ENCODE data around the gene MCU.
A peak's percentile ranks its signal among the peaks of the same experiment; 100 is the strongest.
"Not testable (repeated sequence)": the region's sequence is repeated elsewhere in the genome, so short reads cannot be mapped to it uniquely, and the experiment has no call there.

Gene MCU, protein sequence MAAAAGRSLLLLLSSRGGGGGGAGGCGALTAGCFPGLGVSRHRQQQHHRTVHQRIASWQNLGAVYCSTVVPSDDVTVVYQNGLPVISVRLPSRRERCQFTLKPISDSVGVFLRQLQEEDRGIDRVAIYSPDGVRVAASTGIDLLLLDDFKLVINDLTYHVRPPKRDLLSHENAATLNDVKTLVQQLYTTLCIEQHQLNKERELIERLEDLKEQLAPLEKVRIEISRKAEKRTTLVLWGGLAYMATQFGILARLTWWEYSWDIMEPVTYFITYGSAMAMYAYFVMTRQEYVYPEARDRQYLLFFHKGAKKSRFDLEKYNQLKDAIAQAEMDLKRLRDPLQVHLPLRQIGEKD

DNA sequence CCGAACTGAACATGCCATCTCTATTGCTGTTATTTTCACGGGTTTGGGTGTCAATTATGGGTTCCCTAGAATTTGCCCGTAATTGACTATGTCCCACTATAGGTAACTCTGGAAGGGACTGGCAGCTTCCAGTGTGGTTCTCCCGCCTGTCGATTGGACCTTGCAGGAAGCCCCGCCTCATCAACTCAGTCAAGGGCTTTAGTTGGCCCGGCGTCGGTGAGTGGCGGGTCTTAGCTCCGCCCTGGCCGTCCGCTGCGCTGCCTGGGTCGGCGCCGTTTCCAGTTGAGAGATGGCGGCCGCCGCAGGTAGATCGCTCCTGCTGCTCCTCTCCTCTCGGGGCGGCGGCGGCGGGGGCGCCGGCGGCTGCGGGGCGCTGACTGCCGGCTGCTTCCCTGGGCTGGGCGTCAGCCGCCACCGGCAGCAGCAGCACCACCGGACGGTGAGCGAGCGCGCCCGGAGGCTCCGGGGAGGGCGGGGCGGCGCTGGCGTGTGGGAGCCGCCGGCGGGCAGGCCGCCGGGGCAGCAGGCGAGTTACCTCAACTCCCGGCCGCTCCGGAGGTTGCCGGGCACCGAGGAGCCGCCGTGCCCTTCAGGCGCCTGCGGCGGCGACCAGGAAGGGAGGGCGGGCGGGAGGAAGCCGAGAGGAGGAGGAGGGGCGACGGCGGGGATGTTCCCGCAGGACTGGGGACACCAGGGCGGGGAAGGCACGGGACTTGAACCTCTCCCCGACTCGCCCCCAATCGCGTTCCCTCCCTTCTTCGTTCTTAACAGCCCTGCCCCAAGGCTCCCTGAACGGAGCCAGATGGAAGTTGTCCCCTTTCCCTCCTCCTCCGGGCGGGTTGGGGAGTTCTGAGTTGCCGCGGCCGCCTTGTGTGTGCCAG lies at the start of gene MCU:
Gene MCU (plus strand): TSS at position 281 of the 881 bp plus-strand sequence. CDS start 9 bp downstream, at position 290.
- DNase-seq, result peak; percentile 88

DNA sequence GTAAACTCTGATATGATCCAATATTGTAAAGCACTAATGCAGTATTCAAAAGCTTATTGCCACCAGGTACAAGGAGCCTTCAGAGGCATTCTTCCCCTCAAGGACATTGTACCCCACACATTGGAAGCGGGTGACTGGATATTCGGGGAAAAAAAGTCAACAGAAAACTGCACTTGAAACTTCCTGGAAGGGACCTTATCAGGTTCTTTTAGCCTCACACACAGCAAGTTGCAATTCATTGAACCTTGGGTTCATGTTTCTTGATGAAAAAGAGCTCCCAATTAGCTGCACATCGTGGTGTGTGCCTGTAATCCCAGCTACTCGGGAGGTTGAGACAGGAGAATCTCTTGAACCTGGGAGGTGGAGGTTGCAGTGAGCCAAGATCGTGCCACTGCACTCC lies 49.6 kb upstream of the MCU start:
- no peak for DNase-seq

DNA sequence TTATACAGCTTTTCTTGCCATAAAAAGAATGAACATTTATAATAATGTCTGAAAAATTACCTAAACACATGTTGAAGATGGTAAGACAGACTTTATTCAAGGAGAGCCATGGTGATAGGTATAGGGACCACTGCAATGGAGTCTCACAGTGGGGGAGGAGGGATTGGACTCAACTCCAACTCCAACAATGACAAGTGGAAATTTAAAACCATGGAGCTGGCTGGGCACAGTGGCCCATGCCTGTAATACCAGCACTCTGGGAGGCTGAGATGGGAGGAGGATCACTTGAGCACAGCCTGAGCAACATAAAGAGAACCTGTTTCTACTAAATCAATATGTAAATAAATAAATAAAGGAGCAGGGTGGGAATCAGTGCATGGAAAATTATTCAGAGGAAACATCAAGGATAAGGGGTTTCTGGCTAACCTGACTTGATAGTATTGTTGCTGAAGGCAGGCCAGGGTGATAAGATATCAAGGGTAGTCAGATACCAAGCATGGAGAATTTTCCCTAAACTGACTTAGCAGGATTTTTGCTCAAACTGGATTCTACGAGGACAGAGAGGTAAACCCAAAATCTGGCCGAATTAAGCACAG lies 46.6 kb upstream of the MCU start:
- no peak for DNase-seq

DNA sequence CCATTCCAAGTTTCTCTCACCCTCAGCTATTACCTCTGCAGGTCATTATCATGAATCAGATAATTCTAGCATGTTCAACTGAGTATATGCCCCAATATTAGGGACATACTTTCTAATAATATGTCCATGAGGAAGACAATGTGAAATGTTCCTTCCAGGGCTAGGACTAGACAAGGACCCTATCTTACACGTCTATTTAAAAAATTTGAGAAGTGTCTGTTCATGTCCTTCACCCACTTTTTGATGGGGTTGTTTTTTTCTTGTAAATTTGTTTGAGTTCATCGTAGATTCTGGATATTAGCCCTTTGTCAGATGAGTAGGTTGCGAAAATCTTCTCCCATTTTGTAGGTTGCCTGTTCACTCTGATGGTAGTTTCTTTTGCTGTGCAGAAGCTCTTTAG lies 45.0 kb upstream of the MCU start:
- not testable (repeated sequence) for DNase-seq

DNA sequence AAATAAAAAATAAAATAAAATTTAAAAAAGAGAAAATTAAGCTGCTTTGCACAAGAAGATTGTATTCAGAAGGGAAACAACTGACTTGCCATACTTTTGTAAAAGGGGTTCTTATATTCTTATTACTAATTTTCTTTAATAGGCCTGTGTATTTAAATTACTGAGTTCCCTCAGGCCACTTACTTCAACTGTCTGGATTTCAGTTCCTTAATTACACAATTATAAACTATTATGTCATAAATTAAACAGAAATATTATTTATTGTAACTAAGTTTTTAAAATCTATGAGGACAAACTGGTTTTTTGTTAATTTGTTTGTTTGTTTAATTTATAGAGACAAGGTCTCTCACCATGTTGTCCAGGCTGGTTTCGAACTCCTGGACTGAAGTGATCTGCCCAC lies 43.6 kb upstream of the MCU start:
- DNase-seq, result no peak

- DNase-seq, result no peak
Measured at GRCh38 chr10:72649291-72649690, 42.7 kb upstream of the MCU start.

DNA sequence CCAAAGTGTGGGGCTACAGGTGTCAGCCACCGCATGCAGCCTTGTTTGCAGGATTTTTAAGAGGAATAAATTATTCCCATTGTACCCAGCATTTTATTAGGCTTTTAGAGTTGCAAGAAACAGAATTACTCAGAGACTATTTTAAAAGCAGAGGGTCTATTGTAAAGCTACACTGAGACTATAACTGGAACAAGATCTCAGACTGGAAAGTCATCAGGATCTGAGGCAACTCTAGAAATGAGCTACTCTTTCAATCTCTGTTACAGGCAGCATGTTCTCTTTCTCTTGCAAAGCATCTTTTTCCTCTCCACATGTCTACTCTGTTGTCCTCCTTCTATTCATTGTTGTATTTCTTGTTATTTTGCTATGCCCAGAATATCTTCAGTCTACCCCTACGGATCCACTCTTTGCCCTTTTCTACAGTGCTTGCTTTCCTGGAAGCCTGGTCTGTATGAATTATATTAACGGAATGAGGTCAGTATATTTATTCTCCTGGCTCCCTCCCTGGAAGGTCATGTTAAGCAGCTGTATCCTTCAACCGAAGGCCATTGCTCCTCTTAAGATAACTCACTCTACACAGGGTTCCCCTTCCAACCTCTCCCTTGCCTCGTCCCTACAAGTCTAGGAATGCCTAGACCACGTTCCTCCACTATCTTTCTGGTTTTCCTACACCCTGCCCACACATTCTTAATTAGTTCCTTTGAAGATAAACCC lies 38.4 kb upstream of the MCU start:
- no peak for DNase-seq

- DNase-seq, result no peak
Measured at GRCh38 chr10:72654720-72655119, 37.2 kb upstream of the MCU start.

DNA sequence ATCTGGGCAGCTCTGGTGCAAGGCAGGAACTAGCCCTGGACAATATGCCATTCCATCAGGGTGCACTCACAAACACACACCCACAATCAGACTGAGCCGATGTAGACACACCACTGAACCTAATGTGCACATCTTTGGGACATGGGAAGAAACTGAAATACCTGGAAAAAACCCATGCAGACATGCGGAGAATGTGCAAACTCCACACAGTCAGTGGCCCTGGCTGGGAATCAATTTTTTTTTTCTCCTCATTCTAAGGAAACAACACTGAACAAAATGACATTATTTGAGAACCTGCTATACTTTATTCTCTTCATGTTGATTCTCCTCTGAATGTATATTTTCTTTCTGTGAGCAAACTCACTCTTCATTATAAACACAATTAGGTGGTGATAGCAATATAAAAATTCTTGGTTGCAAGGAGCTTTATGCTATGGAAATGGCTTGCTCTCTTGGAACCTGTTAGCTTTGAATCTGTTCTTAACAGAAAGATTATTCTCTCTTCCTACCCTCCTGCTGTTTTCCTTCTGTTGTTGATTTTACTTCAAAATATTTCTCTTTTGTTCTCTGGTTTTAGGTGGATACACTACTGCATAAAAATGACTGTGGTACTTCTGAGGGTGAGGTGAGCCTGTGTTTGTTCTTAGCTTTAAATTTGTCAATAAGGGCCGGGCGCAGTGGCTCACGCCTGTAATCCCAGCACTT lies 33.1 kb upstream of the MCU start:
- no peak for DNase-seq

DNA sequence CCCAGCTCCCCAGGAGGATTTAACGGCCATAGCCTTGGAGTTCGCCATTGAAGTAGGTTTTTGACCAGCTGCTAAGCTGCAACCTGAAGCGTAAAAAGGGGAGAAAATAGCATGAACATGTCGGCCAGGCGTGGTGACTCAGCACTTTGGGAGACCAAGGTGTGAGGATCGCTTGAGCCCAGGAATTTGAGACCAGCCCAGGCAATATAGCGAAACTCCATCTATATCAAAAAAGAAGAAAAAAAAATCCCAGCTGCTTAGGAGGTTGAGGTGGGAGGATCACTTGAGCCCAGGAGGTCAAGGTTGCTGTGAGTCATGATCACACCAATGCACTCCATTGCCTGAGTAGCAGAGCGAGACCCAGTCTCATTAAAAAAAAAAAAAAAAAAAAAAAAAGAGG lies 32.2 kb upstream of the MCU start:
- DNase-seq, result no peak

- DNase-seq, result no peak
Measured at GRCh38 chr10:72660220-72660619, 31.7 kb upstream of the MCU start.

- DNase-seq, result no peak
Measured at GRCh38 chr10:72661431-72661830, 30.5 kb upstream of the MCU start.

- no peak for DNase-seq
Measured at GRCh38 chr10:72663971-72664370, 28.0 kb upstream of the MCU start.

- no peak for DNase-seq
Measured at GRCh38 chr10:72665925-72666324, 26.0 kb upstream of the MCU start.

DNA sequence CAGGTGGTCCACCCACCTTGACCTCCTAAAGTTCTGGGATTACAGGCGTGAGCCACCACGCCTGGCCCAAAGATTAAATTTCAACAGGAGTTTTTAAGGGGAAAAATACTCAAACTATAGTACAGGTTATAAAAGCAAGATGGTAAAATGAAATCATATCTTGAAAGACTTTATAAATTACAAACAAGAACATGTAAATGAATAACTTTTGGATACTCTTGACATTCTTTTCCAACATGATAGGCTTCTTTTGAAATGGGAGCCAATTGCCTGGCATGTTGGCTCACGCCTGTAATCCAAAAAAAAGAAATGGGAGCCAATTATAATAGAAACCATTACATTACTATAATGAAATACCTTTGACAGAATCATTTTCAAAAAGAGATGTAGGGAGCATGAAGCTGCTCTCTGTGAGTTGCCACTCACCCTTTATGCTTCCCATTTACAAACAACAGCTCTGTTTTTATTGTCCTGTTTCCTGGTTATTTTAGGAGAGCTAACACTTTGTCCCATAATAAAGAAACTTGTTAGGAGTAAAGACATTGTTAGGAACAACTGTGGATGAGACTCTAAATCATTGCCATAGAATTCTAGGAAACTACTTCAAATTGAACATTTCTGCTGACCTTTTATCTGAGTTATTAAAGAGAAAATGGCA lies 24.6 kb upstream of the MCU start:
- no peak for DNase-seq

GRCh38 chr10:72673280-72673679 lies 18.7 kb upstream of the MCU start:
- DNase-seq, result no peak

DNA sequence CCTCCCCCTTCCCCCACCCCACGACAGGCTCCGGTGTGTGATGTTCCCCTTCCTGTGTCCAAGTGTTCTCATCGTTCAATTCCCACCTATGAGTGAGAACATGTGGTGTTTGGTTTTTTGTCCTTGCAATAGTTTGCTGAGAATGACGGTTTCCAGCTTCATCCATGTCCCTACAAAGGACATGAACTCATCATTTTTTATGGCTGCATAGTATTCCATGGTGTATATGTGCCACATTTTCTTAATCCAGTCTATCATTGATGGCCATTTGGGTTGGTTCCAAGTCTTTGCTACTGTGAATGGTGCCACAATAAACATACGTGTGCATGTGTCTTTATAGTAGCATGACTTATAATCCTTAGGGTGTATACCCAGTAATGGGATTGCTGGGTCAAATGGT lies 17.8 kb upstream of the MCU start:
- DNase-seq, result not testable (repeated sequence)

DNA sequence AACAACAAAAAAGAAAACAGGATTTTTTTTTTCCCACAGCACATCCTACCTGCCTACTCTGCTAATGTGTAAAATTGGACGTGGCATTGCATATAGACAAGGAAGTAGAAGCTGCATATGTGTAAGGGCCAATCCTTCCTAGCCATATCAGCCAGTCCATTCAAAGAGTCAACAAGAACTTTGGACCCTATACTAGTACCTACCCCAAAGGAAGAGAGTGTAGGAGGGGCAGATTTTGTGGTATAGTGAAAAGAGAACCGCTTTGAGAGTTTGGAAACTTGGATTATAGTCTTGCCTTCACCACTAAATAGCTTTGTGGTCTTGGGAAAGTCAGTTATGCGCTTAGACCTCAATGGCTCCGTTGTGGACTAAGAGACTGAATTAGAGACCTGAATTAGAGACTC lies 12.1 kb upstream of the MCU start:
- no peak for DNase-seq

DNA sequence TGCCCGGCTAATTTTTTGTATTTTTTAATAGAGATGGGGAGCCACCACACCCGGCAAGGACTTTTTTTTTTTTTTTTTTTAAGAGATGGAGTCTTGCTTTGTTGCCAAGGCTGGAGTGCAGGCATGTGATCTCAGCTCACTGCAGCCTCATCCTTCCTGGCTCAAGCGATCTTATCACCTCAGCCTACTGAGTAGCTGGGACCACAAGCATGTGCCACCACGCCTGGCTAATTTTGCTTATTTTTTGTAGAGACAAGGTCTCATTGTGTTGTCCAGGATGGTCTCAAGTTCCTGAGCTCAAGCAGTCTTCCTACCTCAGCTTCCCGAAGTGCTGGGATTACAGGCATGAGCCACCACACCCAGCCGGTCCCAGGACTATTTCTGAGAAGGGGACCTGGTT lies 9.3 kb upstream of the MCU start:
- DNase-seq, result no peak

GRCh38 chr10:72685264-72685921 lies 6.5 kb upstream of the MCU start:
- DNase-seq, result no peak

GRCh38 chr10:72686430-72686829 lies 5.5 kb upstream of the MCU start:
- not testable (repeated sequence) for DNase-seq

Measured in NCI-H1105 treated with DMSO at 0.1 percent for 48 hours (cell line).